ENCODE results near the gene ARMC6. TPM values are rescaled to one million over a fixed set of nuclear protein-coding genes. Genes with fewer than 3 reads are reported as not detected.

ARMC6 gene
- total RNA-seq, 4 donors from 2014 or later = 16.9 to 39.5 (median 25.4) TPM

GRCh38 chr19:19043881-19044280, 10.5 kb downstream of the ARMC6 start:
- TF ChIP-seq CTCF (IDR thresholded peaks at IDR 0.05) = no peak
- DNase-seq (ENCODE audit: low spot score) (no peak), ATAC-seq (ENCODE audit: low FRiP score) (no peak)

- DNase-seq (ENCODE audit: low spot score) (no peak), ATAC-seq (ENCODE audit: low FRiP score) (no peak)
Observed at GRCh38 chr19:19049406-19049805, 16.0 kb downstream of the ARMC6 start.

GRCh38 chr19:19050104-19050503, 16.7 kb downstream of the ARMC6 start:
- DNase-seq (ENCODE audit: low spot score) (no peak), ATAC-seq (ENCODE audit: low FRiP score) (no peak)
- TF ChIP-seq CTCF (IDR thresholded peaks at IDR 0.05) = no peak

More at GRCh38 chr19:19049406-19049805, 16.0 kb downstream of the ARMC6 start:
- TF ChIP-seq CTCF (IDR thresholded peaks at IDR 0.05) = no peak

GRCh38 chr19:19050731-19051130, 17.3 kb downstream of the ARMC6 start:
- no peak for DNase-seq (ENCODE audit: low spot score)
- no peak for TF ChIP-seq CTCF (IDR thresholded peaks at IDR 0.05)
- no peak for ATAC-seq (ENCODE audit: low FRiP score)

GRCh38 chr19:19051478-19052213, 18.2 kb downstream of the ARMC6 start:
- no peak for TF ChIP-seq CTCF (IDR thresholded peaks at IDR 0.05)
- no peak for ATAC-seq (ENCODE audit: low FRiP score)
- no peak for DNase-seq (ENCODE audit: low spot score)

GRCh38 chr19:19052921-19053320, 19.5 kb downstream of the ARMC6 start:
- TF ChIP-seq CTCF (IDR thresholded peaks at IDR 0.05) = no peak
- no peak for DNase-seq (ENCODE audit: low spot score)

More at GRCh38 chr19:19052921-19053320, 19.5 kb downstream of the ARMC6 start:
- ATAC-seq (ENCODE audit: low FRiP score) = no peak

Measured in omental fat pad (tissue), 4 donors.